ENCODE measurements around the gene DCAF11. TPM values are rescaled to one million over a fixed set of nuclear protein-coding genes. Genes with fewer than 3 reads are reported as not detected.

DCAF11 gene
- total and polyA plus RNA-seq, 10 donors: 28.7 to 110 (median 76.7) TPM

DNA sequence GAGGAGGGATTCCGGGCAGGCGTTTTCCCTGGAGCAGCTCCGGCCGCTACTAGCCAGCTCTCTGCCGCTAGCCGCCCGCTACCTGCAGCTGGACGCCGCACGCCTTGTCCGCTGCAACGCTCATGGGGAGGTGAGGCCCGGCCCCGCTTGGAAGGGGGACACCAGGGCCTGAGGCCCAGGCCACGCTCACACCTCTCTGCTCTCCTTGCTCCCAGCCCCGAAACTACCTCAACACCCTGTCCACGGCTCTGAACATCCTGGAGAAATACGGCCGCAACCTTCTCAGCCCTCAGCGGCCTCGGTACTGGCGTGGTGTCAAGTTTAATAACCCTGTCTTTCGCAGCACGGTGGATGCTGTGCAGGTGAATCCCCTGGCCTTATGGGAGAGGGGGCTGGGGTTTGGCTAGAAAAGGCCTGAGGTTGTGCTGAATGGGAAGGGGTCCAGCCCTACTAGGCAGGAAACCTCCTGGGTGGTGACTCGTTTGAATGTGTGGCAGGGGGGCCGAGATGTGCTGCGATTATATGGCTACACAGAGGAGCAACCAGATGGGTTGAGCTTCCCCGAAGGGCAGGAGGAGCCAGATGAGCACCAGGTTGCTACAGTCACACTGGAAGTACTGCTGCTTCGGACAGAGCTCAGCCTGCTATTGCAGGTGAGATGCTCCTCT lies 33.3 kb downstream of the DCAF11 start:
- TF ChIP-seq, protein P1, sequence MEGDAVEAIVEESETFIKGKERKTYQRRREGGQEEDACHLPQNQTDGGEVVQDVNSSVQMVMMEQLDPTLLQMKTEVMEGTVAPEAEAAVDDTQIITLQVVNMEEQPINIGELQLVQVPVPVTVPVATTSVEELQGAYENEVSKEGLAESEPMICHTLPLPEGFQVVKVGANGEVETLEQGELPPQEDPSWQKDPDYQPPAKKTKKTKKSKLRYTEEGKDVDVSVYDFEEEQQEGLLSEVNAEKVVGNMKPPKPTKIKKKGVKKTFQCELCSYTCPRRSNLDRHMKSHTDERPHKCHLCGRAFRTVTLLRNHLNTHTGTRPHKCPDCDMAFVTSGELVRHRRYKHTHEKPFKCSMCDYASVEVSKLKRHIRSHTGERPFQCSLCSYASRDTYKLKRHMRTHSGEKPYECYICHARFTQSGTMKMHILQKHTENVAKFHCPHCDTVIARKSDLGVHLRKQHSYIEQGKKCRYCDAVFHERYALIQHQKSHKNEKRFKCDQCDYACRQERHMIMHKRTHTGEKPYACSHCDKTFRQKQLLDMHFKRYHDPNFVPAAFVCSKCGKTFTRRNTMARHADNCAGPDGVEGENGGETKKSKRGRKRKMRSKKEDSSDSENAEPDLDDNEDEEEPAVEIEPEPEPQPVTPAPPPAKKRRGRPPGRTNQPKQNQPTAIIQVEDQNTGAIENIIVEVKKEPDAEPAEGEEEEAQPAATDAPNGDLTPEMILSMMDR (IDR thresholded peaks at IDR 0.05 in 8 of 11, conservative IDR thresholded peaks at IDR 0.05 in 3 of 11): no peak
- TF ChIP-seq POLR2A (IDR thresholded peaks at IDR 0.05) (no peak), POLR2AphosphoS5 (IDR thresholded peaks at IDR 0.05) (no peak)
- peaks cover 9 to 74% (median 59%) of the 10 kb centered on the region in 6 donors for H3K36me3 ChIP-seq
- H3K27me3 ChIP-seq (replicated peaks in 1 of 7): no peaks in the 10 kb centered on the region
- no peak for DNase-seq
- WGBS, 5 donors: 6 to 9% (median 8%) methylated on average over 18 to 29 of the region's 29 CpGs
- no peaks in the 10 kb centered on the region for H3K9me3 ChIP-seq
- peak overlapping the region; percentile 76 to 99 (median 95) for H3K4me3 ChIP-seq
- peaks cover 25 to 76% (median 55%) of the 10 kb centered on the region in 6 donors for H3K4me1 ChIP-seq
- peak overlapping the region; percentile 79 to 99 (median 96) for H3K27ac ChIP-seq
- intact Hi-C loops (cut with DNase I; ENCODE audit: low total_unique reads): no loop called here

DNA sequence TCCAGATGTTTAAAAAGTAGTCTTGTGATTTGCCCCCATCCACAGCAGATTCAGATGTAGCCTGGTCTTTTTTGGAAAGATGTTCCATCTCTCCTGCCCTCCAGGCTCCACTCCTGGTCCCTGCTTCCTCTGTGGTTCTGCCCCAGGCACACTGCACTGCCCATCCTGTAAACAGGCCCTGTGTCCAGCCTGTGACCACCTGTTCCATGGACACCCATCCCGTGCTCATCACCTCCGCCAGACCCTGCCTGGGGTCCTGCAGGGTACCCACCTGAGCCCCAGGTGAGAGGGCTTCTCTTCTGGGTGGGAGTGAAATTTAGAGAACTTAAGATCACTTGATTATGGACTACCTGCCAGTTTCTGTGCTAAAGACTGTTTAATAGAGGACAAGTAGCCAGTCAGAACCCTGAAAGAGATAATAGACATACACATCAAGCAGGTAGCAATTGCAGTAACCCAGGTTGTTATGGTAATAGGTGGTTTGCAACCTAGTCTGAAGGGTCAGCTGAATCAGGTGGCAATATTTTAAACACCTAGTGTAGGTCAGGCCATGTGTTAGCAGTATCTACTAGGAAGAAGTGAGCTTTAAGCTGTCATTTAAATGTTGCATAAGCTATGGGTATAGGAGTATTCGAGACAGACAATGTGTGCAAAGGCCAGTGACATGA lies 34.9 kb downstream of the DCAF11 start:
- no peaks in the 10 kb centered on the region for H3K27me3 ChIP-seq (replicated peaks in 1 of 7)
- DNase-seq: no peak
- TF ChIP-seq POLR2AphosphoS5 (IDR thresholded peaks at IDR 0.05) (no peak), POLR2A (IDR thresholded peaks at IDR 0.05) (no peak)
- TF ChIP-seq, protein P1 (IDR thresholded peaks at IDR 0.05 in 8 of 11, conservative IDR thresholded peaks at IDR 0.05 in 3 of 11): no peak
- H3K4me1 ChIP-seq: peaks cover 24 to 61% (median 48%) of the 10 kb centered on the region in 6 donors
- 92 to 98% (median 95%) methylated on average over 3 of the region's 3 CpGs for WGBS, 5 donors
- intact Hi-C loops (cut with DNase I; ENCODE audit: low total_unique reads): no loop called here
- H3K27ac ChIP-seq: no peak overlapping the region
- H3K9me3 ChIP-seq: no peaks in the 10 kb centered on the region
- no peak overlapping the region for H3K4me3 ChIP-seq
- H3K36me3 ChIP-seq: peaks cover 9 to 74% (median 62%) of the 10 kb centered on the region in 6 donors

DNA sequence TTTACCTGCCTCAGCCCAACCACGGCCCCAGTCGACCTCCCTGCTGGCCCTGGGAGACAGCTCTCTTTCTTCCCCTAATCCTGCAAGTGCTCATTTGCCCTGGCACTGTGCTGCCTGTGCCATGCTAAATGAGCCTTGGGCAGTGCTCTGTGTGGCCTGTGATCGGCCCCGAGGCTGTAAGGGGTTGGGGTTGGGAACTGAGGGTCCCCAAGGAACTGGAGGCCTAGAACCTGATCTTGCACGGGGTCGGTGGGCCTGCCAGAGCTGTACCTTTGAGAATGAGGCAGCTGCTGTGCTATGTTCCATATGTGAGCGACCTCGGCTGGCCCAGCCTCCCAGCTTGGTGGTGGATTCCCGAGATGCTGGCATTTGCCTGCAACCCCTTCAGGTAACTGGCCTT lies 35.5 kb downstream of the DCAF11 start:
- H3K36me3 ChIP-seq: peaks cover 9 to 74% (median 65%) of the 10 kb centered on the region in 6 donors
- no peaks in the 10 kb centered on the region for H3K27me3 ChIP-seq (replicated peaks in 1 of 7)
- no peak overlapping the region for H3K4me3 ChIP-seq
- TF ChIP-seq, protein P1 (IDR thresholded peaks at IDR 0.05 in 8 of 11, conservative IDR thresholded peaks at IDR 0.05 in 3 of 11): no peak
- no peak for TF ChIP-seq POLR2A (IDR thresholded peaks at IDR 0.05)
- no peak for TF ChIP-seq POLR2AphosphoS5 (IDR thresholded peaks at IDR 0.05)
- H3K4me1 ChIP-seq: peaks cover 18 to 61% (median 43%) of the 10 kb centered on the region in 6 donors
- intact Hi-C loops (cut with DNase I; ENCODE audit: low total_unique reads): no loop called here
- H3K9me3 ChIP-seq: no peaks in the 10 kb centered on the region
- H3K27ac ChIP-seq: no peak overlapping the region
- WGBS, 5 donors: 95 to 98% (median 96%) methylated on average over 8 to 9 of the region's 9 CpGs
- no peak for DNase-seq

DNA sequence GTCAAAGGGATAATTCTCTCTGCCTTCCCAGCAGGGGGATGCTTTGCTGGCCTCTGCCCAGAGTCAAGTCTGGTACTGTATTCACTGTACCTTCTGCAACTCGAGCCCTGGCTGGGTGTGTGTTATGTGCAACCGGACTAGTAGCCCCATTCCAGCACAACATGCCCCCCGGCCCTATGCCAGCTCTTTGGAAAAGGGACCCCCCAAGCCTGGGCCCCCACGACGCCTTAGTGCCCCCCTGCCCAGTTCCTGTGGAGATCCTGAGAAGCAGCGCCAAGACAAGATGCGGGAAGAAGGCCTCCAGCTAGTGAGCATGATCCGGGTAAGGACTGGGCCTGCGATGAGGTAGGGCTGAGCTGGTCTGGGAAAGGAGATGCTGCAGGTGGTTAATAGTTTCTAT lies 36.0 kb downstream of the DCAF11 start:
- Histone ChIP-seq H3K27me3 (replicated peaks in 1 of 7) (no peaks in the 10 kb centered on the region), H3K36me3 (peaks cover 9 to 74% (median 70%) of the 10 kb centered on the region in 6 donors), H3K4me1 (peaks cover 13 to 61% (median 41%) of the 10 kb centered on the region in 6 donors), H3K27ac (peak overlapping the region in 2 of 8 donors; percentile 18 to 36), H3K4me3 (no peak overlapping the region), H3K9me3 (no peaks in the 10 kb centered on the region)
- TF ChIP-seq, protein P1 (IDR thresholded peaks at IDR 0.05 in 8 of 11, conservative IDR thresholded peaks at IDR 0.05 in 3 of 11): no peak
- no peak for TF ChIP-seq POLR2AphosphoS5 (IDR thresholded peaks at IDR 0.05)
- TF ChIP-seq POLR2A (IDR thresholded peaks at IDR 0.05): no peak
- DNase-seq: no peak
- intact Hi-C loops (cut with DNase I; ENCODE audit: low total_unique reads): no loop called here
- WGBS, 5 donors: 92 to 96% (median 95%) methylated on average over 9 of the region's 9 CpGs
